Fibroblast of mammary gland (primary cell): Measurements from ENCODE around the gene OPCML.

Experiments used
- DNase-seq: peaks from one replicate; pipeline ENCODE4 v3.0.0-alpha.2; 2010; ENCODE audit warnings: low read depth
- H3K4me3 ChIP-seq: 2 replicates; pipeline ENCODE4 v1.5.1; 2011; ENCODE audit warnings: low read depth, mild to moderate bottlenecking, low read length, moderate library complexity; ENCODE audit not compliant: control insufficient read depth
- TF ChIP-seq, protein P1 (sequence below): conservative IDR thresholded peaks from 2 replicates; pipeline ENCODE4 v1.5.1; 2011; ENCODE audit warnings: low read depth, low read length, inconsistent platforms; ENCODE audit not compliant: control insufficient read depth, insufficient read depth

The OPCML gene

GRCh38 chr11:132858223-132858622 lies 674.1 kb downstream of the OPCML start:
- no peak for DNase-seq
- TF ChIP-seq, protein P1, sequence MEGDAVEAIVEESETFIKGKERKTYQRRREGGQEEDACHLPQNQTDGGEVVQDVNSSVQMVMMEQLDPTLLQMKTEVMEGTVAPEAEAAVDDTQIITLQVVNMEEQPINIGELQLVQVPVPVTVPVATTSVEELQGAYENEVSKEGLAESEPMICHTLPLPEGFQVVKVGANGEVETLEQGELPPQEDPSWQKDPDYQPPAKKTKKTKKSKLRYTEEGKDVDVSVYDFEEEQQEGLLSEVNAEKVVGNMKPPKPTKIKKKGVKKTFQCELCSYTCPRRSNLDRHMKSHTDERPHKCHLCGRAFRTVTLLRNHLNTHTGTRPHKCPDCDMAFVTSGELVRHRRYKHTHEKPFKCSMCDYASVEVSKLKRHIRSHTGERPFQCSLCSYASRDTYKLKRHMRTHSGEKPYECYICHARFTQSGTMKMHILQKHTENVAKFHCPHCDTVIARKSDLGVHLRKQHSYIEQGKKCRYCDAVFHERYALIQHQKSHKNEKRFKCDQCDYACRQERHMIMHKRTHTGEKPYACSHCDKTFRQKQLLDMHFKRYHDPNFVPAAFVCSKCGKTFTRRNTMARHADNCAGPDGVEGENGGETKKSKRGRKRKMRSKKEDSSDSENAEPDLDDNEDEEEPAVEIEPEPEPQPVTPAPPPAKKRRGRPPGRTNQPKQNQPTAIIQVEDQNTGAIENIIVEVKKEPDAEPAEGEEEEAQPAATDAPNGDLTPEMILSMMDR = no peak
- no peak overlapping the region for H3K4me3 ChIP-seq

DNA sequence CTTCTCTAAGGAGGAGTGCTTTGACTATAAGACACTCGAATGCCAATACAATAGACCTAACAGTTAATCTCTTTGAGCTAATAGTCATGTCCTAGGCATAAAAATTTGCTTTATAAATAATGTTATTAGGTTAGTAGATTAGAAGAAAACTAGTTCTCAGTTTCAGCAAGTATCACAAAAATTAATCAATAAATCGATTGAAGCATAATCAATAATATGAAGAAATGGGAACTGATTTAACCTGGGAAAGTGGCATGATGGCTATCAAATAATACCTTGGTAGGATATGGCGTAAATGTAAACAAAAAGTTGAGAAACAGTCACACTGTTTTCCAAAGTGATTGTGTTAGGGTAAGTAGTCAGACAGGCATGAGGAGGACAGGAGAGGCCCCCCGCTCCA lies 676.3 kb downstream of the OPCML start:
- TF ChIP-seq, protein P1 = no peak
- DNase-seq = no peak
- H3K4me3 ChIP-seq = no peak overlapping the region

GRCh38 chr11:132855516-132855915 lies 676.8 kb downstream of the OPCML start:
- H3K4me3 ChIP-seq = no peak overlapping the region
- TF ChIP-seq, protein P1 = no peak
- no peak for DNase-seq

- TF ChIP-seq, protein P1 = no peak
- DNase-seq = no peak
- H3K4me3 ChIP-seq = no peak overlapping the region
These were observed 678.4 kb downstream of the OPCML start for GRCh38 chr11:132853886-132854285.

DNA sequence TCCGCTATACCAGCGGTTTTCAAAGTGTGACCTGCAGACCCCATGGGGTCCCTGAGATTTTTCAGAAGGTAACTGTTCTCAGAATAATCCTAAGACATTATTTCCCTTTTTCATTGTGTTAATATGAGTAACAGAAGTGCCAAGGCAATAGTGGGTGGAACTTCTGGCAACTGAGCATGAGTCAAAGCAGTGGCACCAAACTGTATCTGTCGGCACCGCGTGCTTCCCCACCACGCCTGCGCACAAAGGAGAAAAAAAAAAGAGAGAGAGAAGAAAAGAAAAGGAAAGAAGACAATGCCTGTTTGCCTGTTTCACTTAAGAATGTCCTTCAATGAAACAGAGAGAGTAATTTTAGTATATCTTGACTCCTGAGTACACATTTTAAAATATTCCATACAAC lies 679.9 kb downstream of the OPCML start:
- DNase-seq = no peak

GRCh38 chr11:132851247-132851646 lies 681.1 kb downstream of the OPCML start:
- H3K4me3 ChIP-seq = no peak overlapping the region
- TF ChIP-seq, protein P1 = no peak
- no peak for DNase-seq

More for the DNA sequence above, 679.9 kb downstream of the OPCML start:
- no peak overlapping the region for H3K4me3 ChIP-seq
- TF ChIP-seq, protein P1 = no peak

DNA sequence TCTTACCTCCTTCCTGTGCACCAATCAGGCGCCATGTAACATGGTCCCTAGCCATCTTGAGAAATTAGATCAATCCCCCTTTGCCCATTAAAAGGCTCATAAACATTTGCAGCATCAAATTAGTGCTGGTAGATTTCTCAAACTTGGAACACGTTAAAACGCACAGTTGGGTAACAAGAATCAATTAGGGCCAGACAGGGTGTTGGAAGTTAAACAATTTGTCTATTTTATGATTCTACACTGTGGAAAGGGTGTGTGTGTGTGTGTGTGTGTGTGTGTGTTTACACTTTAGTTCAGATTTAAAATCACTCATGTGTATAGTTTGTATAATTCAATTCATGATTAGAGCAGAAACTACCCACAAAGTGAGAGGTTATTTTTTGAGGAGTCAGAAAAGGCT lies 682.0 kb downstream of the OPCML start:
- DNase-seq = no peak
- TF ChIP-seq, protein P1 = no peak
- H3K4me3 ChIP-seq = no peak overlapping the region
